Activated CD4-positive, alpha-beta T cell treated with anti-CD3 and anti-CD28 coated beads, Interleukin-2, Interleukin-6, amounts not matched to agents 100 ng/mL and 50 ng/mL, durations not matched to agents 16 hours and 8 hours (primary cell): ENCODE measurements around the gene DBN1.
A peak's percentile ranks its signal among the peaks of the same experiment; 100 is the strongest.

ENCODE experiments used
- DNase-seq: peaks from one replicate; pipeline ENCODE4 v3.0.0-alpha.2; 2020

Gene DBN1

DNA sequence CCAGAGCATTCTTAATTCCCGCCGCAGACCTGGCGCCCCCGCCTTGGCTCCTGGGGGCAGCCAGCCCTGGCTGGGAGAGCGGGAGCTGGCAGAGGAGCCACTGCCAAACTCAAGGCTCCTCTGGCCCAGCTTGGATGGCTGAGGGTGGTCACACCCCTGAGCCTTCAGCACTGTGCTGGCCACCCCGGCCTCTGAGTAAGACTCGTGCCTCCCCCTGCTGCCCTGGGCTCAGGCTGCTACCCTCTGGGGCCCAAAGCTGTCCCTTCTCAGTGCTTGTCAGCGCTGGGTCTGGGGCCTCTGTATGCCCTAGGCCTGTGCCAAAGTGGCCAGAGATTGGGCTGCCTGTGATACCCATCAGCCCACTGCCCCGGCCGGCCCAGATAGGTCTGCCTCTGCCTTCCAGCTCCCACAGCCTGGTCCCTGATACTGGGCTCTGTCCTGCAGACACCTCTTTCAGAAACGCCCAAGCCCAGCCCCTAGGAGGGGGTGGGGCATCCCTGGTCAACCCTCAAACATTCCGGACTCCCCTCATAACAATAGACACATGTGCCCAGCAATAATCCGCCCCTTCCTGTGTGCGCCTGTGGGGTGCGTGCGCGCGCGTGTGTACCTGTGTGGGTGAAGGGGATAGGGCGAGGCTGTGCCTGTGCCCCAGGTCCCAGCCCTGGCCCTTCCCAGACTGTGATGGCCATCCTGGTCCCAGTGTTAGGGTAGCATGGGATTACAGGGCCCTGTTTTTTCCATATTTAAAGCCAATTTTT is 31.2 kb downstream of the DBN1 start:
- no peak for DNase-seq

DNA sequence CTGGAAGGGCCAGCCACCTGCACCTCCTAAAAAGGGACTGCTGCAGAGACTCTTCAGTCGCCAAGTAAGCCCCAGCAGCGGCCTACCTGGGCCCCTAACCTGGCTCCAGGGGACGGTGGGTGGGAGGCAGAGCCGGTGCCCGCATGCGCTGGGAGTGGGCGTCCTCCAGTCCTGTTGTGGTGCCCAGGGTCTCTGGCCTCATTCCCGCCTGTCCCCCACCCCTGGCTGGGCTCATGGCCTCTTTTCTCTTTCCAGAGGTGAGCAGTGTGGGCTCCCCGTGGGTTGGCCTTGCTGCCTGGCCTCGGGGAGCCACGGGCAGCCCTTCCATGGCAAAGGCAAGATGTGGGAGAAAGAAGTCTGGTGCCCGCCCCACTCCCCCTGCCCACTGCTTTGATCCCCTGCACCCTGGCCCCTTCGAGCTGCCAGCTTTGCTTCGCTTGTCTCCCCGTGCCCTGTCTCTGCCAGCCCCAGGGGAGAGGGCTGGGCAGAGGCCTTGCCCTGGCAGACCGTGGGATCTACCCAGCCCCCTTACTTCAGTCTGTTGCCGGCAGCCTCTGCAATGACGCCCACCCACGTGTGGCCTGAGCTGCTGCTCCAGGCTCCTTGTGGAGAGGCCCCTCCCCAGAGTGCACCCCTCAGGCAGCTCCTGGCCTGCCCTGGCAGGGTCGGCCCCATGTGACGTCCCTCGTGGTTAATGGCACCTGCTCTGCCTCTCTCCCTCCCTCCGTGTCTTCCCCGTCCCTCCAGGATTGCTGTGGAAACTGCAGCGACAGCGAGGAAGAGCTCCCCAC is 32.2 kb downstream of the DBN1 start:
- DNase-seq, result no peak

DNA sequence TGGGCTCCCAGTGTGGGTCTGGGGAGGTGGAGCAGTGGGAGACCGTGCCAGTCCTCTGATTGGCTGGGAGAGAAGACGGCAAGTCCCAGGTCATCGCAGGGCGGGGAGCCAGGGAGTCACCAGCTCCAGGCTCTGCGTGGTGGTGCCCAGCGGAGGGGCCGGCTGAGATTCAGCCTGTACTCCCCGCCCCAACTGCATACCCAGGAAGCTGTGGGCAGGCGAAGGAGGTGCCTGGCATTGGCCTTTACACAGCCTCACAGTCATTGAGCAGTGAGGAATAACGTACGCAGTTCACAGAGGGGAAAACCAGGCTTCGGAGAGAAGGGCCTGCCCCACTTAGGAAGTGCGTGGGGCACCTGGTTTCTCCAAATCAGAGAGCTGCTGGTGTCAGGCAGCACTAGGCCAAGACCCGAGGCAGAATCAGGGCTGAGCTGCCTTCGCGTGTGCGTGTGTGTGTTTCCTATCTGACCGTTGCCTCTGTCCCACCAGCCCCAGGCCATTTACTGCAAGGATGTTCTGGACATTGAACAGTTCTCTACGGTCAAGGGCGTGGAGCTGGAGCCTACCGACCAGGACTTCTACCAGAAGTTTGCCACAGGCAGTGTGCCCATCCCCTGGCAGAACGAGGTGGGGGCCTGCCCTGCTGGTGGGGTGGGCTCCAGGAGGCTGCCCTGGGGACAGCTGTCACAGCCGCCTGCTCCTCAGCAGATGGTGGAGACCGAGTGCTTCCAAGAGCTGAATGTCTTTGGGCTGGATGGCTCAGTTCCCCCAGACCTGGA is 33.0 kb downstream of the DBN1 start:
- DNase-seq, result peak; percentile 31

DNA sequence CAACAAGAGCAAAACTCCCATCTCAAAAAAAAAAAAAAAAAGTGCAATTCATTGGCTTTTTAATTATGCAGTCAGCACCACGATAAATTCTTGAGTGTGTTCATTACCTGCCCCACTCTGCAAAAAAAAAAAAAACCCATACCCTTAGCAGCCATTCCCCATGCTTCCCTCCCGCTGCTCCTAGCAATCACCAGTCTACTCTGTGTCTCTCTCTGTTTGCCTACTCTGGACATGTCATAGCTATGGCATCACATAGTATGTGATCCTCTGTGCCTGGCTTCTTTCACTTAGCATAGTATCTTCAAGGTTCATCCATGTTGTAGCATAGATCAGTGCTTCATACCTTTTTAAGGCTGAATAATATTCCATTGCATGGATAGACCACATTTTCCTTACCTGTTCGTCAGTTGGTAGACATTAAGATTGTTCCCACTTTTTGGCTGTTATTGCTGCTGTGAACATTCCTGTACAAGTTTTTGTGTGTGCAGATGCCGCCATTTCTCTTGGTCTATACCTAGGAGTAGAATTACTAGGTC is 33.8 kb downstream of the DBN1 start:
- DNase-seq, result no peak

DNA sequence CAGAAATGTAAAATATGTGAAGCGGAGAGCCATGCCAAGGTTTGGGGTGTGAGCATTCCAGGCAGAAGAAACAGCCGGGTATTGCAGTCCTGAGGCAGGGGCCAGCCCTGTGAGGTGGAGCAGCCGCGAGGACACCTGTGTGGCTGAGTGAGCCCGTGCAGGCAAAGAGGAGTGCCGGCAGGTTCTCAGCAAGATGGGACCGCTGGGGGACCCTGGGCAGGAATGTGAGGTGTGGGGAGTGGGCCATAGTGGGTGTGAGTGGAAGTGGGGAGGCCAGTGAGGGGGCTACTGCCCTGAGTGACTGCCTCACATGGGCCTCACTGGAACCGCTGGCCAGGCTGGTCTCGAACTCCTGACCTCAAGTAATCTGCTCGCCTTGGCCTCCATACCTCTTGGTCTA is 35.0 kb downstream of the DBN1 start:
- no peak for DNase-seq

DNA sequence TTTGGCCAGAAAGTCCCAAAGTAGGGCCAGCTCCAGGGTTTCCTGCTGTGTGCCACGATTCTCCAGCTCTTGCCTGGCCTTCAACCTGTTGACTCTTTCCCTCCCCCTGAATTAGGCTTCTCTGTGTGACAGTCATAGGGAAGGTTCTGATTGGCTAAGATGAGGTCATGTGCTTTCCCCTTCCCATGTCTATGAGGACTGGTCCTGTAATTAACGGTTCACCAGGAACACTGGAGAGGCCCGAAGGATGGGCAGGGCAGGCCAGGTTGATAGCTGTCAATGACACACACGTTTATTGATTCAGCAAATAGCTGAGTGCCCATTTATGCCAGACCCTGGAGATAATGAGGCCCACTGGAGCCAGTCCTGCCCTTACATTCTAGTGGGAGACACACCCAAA is 35.8 kb downstream of the DBN1 start:
- no peak for DNase-seq

DNA sequence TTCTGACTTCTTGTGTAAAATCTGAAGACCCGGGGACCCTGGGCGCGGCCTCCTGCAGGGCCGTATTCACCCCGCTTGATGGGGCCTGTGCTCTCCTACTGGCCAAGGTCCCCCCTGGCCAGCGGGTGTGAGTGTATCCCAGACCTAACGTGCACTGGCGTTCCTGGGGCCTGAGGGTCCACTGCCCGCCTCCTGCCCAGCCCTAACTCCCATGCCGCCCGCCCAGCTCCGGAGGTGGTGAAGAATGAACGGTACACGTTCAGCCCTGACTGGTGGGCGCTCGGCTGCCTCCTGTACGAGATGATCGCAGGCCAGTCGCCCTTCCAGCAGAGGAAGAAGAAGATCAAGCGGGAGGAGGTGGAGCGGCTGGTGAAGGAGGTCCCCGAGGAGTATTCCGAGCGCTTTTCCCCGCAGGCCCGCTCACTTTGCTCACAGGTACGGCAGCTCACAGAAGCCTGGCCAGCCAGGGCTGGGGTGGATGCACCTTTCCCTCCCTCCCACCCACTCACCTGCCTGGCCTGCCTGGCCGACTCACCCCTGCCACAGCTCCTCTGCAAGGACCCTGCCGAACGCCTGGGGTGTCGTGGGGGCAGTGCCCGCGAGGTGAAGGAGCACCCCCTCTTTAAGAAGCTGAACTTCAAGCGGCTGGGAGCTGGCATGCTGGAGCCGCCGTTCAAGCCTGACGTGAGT is 37.4 kb downstream of the DBN1 start:
- DNase-seq, result no peak

DNA sequence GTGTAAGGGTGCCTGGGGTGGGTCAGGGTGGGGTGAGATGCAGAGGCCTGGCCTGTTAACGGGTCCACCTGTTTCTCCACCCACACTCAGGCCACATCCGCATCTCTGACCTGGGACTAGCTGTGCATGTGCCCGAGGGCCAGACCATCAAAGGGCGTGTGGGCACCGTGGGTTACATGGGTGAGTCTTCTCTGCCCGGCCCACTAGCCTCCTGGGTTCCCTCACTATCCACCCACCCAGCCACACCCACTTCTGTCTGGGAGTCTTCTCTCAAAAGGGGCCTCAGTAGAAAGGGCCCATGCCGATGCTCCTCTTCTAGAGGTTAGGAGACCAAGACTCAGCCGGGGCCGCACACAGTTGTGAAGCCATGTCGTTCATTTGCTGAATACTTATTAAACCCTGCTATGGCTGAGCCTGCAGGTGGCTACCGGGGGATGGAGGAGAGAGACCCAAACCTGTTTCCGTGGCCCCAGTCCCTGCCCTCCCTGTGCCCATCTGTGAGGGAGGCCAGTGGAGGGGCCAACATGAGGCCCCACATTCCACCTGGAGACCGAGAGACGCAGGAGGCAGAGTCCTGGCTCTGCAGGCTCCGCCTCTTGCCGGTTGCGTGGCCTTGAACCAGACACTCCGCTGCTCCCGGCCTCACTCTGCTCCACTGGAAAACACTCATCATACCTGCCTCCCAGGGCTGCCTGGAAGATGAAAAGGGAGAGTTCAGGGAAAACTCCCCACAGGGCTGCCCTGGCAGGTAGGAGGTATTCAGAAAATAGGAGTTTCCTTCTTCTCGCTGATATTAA is 38.3 kb downstream of the DBN1 start:
- no peak for DNase-seq

DNA sequence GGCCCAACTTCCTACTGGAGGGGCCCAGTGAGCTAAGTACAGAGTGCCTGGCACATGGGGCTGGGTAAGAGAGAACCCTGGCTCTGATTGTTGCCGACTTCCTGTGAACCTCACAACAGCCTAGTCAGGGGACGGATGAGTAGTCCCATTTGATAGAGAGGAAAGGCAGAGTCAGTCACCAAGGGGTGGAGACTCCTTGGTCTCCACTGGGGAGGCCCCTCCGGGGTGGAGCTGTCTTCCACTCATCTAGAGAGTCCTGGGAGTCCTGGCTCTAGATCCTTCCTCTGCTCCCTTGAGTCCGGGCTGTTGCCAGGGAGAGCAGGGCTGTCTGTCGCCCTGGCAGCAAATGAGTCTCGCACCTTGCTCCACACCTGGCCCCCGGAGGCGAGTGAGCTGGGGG is 39.0 kb downstream of the DBN1 start:
- DNase-seq, result peak; percentile 80

DNA sequence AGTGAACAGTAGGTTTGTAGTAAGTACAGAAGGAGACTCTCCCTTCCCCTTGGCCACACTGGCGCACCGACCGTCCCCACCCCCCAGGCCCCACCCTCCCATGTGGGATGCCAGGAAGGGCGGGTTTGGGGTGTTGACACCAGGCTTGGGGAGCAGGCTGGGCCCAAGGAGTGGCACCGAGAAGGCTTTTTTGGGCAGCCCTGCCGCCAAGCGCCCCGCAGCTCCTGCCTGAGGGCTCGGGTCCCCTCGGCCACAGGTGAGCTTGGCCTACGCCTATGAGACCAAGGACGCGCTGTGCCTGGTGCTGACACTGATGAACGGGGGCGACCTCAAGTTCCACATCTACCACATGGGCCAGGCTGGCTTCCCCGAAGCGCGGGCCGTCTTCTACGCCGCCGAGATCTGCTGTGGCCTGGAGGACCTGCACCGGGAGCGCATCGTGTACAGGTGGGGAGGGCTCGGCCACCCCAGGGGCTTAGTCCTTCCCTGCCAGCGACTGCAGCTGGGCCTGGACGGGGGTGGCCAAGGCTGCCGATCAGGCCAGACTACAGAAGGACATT is 39.7 kb downstream of the DBN1 start:
- no peak for DNase-seq

DNA sequence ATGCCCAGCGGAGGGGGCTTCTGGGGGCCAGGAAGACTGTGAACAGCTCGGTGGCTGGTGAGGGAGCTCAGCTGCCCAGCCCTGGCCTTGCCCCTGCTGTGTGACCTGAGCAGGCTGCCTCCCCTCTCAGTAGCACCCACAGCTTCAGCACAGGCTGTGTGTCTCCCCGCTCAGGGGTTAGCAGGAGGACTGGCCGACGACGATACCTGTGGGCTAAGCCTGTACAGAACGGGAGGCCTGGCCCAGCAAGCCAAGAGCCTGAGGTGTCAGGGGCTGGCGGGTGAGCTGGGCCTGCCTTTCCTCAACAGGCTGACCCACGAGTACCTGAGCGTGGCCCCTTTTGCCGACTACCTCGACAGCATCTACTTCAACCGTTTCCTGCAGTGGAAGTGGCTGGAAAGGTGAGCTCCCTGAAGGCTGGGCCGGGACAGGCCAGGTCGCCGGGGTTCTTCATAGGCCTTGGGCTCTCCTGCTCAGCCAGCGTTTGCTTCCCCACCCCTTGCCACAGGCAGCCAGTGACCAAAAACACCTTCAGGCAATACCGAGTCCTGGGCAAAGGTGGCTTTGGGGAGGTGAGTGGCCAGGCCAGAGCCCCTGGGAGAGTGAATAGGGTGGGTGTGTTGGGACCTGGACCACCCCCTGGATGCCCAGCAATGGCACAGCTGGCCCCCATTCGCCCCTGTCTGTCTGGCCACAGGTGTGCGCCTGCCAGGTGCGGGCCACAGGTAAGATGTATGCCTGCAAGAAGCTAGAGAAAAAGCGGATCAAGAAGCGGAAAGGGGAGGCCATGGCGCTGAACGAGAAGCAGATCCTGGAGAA is 40.4 kb downstream of the DBN1 start:
- DNase-seq, result no peak

DNA sequence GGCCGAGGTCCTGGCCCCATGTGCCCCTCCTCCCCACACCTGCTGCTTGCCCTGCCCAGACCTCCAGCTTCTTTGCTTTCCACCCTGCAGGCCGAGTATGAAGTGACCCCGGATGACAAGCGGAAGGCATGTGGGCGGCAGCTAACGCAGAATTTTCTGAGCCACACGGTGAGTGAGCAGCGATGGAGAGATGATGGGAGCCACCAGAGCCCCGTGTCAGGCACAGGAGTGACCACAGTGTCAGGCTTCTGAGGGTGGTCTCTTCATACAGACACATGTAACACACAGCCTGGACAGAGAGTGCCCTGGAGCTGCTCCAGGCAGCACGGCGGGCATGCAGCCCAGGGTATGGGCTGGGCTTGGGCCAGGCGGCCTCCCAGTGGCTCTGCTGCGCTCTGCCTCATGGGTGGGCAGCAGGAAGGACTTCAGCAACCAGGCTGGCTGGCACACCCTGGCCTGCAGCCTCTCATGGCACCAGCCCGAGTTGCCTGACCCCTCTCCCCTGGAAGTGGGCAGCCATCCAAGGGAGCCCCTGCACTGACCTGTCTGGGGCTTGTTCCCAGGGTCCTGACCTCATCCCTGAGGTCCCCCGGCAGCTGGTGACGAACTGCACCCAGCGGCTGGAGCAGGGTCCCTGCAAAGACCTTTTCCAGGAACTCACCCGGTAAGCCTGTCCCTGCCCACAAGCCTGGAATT is 41.1 kb downstream of the DBN1 start:
- no peak for DNase-seq

DNA sequence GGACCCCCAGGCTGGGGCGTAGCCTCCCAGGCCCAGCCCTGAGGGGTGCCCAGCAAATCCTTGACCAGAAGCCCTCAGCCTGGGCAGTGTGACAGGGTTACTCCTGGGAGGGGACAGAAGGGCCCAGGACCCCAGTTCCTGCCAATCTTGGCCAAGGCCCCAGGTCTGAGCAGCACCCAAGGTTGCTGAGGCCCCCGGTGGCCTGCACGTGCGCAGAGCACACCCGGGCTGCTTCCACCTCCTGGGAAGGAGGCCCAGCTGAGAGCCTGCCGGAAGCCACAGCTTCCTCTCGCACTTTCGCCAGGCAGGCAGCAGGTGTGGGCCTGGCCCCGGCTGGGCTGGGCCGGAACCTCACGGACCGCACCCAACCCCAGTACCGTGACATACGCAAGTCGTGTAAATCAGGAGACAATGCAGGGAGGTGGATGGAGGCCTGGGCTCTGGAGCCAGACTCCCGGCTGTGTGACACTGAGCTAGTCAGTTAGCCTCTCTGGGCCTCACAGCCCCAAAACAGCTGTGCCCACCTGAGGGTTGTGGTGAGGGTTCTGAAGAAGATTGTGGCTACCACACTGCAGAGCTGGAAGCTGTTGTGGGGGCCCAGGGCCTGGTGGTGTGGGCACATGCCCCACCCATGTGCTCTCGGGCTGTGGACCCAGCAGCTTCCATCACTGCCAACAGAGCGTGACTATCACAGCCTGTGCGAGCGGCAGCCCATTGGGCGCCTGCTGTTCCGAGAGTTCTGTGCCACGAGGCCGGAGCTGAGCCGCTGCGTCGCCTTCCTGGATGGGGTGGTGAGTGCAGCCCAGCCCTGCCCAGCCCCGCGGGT is 41.9 kb downstream of the DBN1 start:
- peak; percentile 92 for DNase-seq

DNA sequence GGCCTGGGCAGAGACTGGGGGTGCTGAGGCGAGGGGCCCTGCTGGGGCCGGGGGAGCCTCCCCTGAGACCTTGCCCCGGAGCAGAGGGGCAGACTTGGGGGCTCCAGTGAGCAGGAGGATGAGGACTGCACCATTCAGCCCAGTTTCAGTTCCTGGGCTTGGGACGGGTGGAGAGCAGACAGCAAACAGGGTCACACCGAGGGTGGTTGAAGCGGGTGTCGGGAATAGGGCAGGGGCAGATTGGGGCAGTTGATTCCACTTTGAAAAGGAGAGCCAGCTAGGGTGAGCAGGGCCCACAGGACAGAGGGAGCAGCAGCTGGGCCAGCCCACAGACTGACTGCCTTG is 42.5 kb downstream of the DBN1 start:
- DNase-seq, result peak; percentile 33

DNA sequence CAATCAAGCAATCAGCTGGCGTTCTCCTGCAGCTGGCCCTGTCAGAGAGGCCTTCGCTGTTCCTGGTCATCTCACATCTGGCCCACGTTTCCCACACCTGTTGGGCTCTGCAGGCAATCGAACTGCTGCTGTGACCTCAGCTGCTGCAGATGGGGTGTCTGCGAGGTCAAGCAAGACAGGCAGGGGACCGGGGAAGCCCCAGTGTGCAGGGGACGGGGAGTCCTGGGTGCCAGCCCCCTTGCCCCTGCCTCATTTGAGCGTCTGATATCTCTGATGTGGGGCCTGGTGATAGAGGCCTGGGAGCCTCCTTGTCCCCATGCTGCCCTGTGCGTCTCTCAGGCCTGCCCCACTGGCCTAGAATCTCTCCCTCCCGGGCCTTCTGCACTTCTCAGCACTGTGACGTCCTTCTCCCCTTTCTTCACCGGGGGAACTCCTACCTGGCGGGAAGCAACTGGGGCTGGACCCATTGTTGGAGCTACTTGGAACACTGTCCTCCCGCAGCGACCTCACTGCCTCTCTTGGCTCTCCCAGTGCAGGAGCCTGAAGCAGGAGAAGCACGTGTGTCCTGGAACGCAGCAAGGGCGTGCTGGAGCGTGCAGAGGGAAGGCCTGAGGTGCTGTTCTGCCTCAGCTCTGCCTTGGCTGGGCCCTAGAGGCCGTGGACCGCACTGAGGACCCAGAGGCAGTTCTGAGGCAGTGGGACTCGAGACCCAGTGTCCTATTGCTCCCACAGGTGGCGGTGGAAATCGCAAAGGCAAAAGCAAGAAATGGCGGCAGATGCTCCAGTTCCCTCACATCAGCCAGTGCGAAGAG is 43.1 kb downstream of the DBN1 start:
- no peak for DNase-seq

DNA sequence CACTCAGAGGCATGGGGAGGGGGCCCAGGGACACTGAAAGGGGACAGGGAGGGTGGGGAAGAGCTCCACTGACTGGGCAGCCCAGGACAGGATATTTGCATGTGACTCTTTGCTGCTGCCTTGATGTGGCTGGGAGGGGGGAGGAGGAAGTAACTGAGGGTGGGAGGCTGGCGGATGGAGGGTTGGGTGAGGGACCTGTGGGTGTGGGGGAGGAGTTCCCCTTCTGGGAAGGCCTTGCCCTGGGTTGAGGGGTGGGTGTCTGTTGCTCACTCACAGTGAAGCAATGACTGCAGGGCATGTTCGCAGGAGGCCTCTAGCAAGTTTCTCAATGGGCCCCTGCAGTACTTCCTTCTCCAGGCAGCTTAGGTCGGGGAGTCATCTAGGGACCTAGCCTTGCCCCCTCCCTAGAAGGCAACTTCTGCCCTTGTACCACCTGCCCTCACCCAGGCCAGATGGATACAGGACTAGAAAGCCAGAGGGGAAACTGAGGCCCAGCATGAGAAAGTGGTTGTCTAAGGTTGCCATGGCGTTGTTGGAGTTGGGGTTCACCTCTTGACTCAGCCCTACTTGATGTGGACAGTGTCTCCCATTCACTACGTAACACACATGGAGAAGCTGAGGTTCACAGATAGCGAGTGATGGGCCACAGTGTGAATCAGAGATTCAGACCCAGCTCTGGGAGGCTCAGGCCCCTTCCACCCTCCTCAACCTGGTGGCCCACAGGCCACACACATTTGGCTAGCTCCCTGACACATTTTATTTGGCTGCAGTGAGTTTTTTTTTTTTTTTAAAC is 44.0 kb downstream of the DBN1 start:
- peak; percentile 94 for DNase-seq

DNA sequence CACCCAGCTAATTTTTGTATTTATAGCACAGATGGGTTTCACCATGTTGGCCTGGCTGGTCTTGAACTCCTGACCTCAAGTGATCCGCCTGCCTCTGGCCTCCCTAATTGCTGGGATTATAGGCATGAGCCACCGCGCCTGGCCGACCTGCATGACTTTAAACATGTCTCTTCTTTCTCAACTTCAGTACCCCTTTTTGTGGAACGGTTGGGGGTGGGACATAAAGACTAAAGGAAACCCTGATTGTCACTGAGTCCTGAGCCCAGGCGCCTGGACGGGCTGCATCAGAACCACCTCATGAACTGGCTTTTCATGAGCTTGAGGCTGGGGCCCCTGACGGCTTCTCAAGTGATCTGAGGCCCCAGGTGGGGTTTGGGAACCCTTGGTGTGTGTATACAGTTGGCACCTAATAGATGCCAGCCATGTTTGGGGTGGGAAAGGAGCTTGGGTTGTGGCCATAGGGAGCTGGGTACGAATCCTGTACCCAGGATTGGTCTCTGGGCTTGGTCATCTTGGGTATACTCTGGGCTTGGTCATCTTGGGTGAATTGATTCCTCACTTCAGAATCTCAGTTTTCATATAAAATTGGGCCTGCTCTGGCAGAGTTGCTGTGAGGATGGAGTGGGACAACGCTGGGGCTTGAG is 44.7 kb downstream of the DBN1 start:
- DNase-seq, result no peak
